ENCODE results near the gene ZNF423. TPM values are rescaled to one million over a fixed set of nuclear protein-coding genes. Genes with fewer than 3 reads are reported as not detected.

Gene ZNF423
- total and polyA plus RNA-seq, 7 donors = 2.3 to 30.7 (median 14.4) TPM

DNA sequence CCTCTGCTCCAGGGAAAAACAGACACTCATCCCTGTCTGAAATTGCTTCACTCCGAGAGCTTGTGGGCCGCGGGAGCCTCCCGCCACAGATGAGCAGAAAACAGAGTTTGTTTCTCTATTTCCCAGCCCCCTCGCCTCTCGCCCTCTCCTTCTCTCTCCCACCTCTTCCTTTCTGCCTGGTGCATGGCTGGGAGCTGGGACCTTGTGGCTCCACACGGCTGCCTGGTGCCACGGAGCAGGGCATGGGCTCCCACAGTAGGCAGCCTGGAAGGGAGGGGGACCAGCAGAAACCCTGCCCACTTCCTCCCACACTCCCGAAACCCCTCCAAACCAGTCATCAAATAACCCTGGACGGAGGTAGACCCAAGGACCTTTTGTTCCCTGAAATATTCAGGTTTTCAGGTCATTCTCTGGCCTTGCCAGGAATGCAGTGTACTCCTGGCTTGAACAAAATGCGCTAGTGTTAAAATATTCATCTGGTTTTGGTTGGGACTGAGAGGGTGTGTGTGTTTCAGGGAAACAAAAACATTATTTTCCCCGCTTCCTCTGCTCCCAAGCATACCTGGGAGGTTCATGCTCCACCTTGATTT lies 277.4 kb downstream of the ZNF423 start:
- no peak overlapping the region for H3K27ac ChIP-seq
- no peaks in the 10 kb centered on the region for H3K36me3 ChIP-seq (ENCODE audit: insufficient read depth in 1 of 2, low read depth in 1 of 2)
- peaks cover 25% of the 10 kb centered on the region for H3K4me1 ChIP-seq
- H3K4me3 ChIP-seq = no peak overlapping the region
- no peak for TF ChIP-seq CTCF (IDR thresholded peaks at IDR 0.05)
- WGBS, 3 donors = 83 to 93% (median 89%) methylated on average over 12 of the region's 12 CpGs
- H3K27me3 ChIP-seq (ENCODE audit: insufficient read depth in 3 of 3, low read length in 2 of 3) = no peaks in the 10 kb centered on the region
- DNase-seq = no peak
- no peak for ATAC-seq
- no peaks in the 10 kb centered on the region for H3K9me3 ChIP-seq
- intact Hi-C loops (cut with DNase I) = loop anchor here in 1 of 2 donors (5.0 kb wide), 1 partner anchor 36 kb away; no protein-coding TSS in a partner anchor

GRCh38 chr16:49578018-49578417 lies 277.9 kb downstream of the ZNF423 start:
- Histone ChIP-seq H3K27me3 (ENCODE audit: insufficient read depth in 3 of 3, low read length in 2 of 3) (no peaks in the 10 kb centered on the region), H3K4me1 (peaks cover 25% of the 10 kb centered on the region), H3K27ac (no peak overlapping the region), H3K9me3 (no peaks in the 10 kb centered on the region), H3K4me3 (no peak overlapping the region), H3K36me3 (ENCODE audit: insufficient read depth in 1 of 2, low read depth in 1 of 2) (no peaks in the 10 kb centered on the region)
- ATAC-seq = no peak
- intact Hi-C loops (cut with DNase I) = loop anchor here in 1 of 2 donors (5.0 kb wide), 1 partner anchor 36 kb away; no protein-coding TSS in a partner anchor
- 64 to 79% (median 73%) methylated on average over 3 of the region's 3 CpGs for WGBS, 3 donors
- DNase-seq = no peak
- TF ChIP-seq CTCF (IDR thresholded peaks at IDR 0.05) = no peak

DNA sequence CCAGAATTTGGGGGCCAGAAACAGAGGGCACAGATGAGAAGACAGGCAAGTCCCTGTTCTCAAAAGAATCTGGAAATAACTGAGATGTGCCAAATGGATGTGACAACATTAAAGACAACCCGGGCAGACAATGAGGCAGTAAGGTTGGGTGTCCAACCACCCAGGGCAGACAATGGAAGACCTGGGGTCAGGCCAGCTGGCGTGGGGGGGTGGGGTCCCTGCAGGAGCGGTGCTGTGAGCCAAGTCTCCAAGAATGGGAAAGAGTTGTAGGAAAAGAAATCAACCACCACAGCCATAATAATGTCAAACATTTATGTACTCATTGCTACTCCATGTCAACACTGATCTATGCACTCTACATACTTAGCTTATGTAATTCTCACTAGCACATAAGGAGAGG lies 279.0 kb downstream of the ZNF423 start:
- intact Hi-C loops (cut with DNase I) = loop anchor here in 1 of 2 donors (5.0 kb wide), 1 partner anchor 35 kb away; no protein-coding TSS in a partner anchor
- H3K36me3 ChIP-seq (ENCODE audit: insufficient read depth in 1 of 2, low read depth in 1 of 2) = no peaks in the 10 kb centered on the region
- no peaks in the 10 kb centered on the region for H3K9me3 ChIP-seq
- H3K4me3 ChIP-seq = no peak overlapping the region
- DNase-seq (no peak), ATAC-seq (no peak)
- no peaks in the 10 kb centered on the region for H3K27me3 ChIP-seq (ENCODE audit: insufficient read depth in 3 of 3, low read length in 2 of 3)
- H3K4me1 ChIP-seq = peaks cover 20% of the 10 kb centered on the region
- TF ChIP-seq CTCF (IDR thresholded peaks at IDR 0.05) = no peak
- H3K27ac ChIP-seq = no peak overlapping the region
- 54 to 58% (median 56%) methylated on average over 3 of the region's 3 CpGs for WGBS, 3 donors

DNA sequence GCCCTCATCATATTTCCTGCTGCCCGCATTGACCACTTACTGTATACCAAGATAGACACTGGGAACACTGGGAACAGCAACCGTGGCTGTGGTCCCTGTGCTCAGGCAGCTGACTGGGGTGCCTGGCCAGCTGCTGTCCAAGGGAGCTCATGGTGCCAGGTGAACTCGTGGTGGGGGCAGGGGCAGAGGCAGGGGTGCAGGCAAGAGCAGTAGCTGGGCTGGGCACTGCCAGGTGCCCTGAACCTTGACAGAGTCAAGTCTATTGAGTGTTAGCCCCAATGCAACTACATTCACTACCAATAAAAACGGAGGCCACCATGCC lies 279.8 kb downstream of the ZNF423 start:
- Histone ChIP-seq H3K27me3 (ENCODE audit: insufficient read depth in 3 of 3, low read length in 2 of 3) (no peaks in the 10 kb centered on the region), H3K9me3 (no peaks in the 10 kb centered on the region), H3K4me3 (no peak overlapping the region), H3K4me1 (peaks cover 15% of the 10 kb centered on the region), H3K27ac (no peak overlapping the region), H3K36me3 (ENCODE audit: insufficient read depth in 1 of 2, low read depth in 1 of 2) (no peaks in the 10 kb centered on the region)
- intact Hi-C loops (cut with DNase I) = loop anchor here in 1 of 2 donors (5.0 kb wide), 1 partner anchor 34 kb away; no protein-coding TSS in a partner anchor
- ATAC-seq = peak; percentile 46 to 70 (median 62)
- TF ChIP-seq CTCF (IDR thresholded peaks at IDR 0.05) = no peak
- WGBS, 3 donors = 39 to 50% (median 43%) methylated on average over 4 of the region's 4 CpGs
- DNase-seq = no peak

Data from psoas muscle (tissue), 8 donors.